Measurements from ENCODE around the gene STT3A. TPM values are rescaled to one million over a fixed set of nuclear protein-coding genes. Genes with fewer than 3 reads are reported as not detected.

Gene STT3A
- total RNA-seq, 1 donor from 2014 or later = 129 TPM

DNA sequence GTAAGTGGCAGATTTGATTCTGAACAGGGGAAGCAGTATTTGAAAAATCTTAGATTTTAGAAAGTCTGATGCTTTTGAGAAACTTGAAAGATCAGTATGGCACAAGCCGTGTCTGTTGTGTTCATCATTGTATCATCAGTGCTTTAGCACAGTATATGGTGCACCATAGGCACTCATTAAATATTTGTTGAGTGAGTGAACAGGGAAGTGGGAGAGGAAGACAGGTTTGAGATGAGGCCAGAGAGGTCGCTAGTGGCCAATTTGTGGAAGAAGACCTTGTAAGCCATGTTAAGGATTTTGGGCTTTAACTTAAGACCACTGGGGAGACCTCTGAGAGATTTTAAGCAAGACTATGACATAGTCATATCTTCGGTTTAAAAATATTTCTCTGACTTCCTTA lies 45.2 kb downstream of the STT3A start:
- Histone ChIP-seq H3K36me3 (ENCODE audit: control insufficient read depth in 3 of 3, insufficient read depth in 3 of 3, low read length in 3 of 3) (no peaks in the 10 kb centered on the region), H3K9me3 (ENCODE audit: control insufficient read depth in 3 of 3, low read length in 3 of 3) (no peaks in the 10 kb centered on the region), H3K4me3 (ENCODE audit: low read length in 3 of 3) (no peak overlapping the region), H3K27ac (ENCODE audit: low read depth, low read length) (no peak overlapping the region), H3K9ac (ENCODE audit: low read depth in 1 of 3, low read length in 3 of 3) (no peak overlapping the region), H3K4me1 (ENCODE audit: control insufficient read depth in 3 of 3, insufficient read depth in 3 of 3, low read length in 3 of 3) (no peaks in the 10 kb centered on the region), H3K27me3 (ENCODE audit: control insufficient read depth in 3 of 3, insufficient read depth in 3 of 3, low read length in 3 of 3) (no peaks in the 10 kb centered on the region)

DNA sequence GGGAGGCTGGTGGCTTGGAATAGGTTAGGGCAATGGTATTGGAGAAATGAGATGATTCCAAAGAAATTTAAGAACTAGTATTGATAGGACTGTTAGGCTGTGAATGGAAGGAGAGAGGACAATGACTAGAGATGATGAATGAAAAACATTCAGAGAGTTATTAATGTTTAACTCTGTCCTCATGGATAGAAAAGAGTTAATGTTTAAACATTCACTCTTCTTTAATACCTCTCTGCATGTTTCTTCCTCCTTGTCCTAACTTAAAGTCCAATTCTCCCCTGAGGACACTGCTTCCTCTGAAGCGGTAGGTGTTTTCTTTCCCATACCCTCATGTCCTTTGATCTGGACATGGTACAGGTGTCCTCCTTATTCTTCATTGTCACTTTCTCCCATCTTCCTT lies 45.7 kb downstream of the STT3A start:
- Histone ChIP-seq H3K27ac (ENCODE audit: low read depth, low read length) (no peak overlapping the region), H3K9me3 (ENCODE audit: control insufficient read depth in 3 of 3, low read length in 3 of 3) (no peaks in the 10 kb centered on the region), H3K27me3 (ENCODE audit: control insufficient read depth in 3 of 3, insufficient read depth in 3 of 3, low read length in 3 of 3) (no peaks in the 10 kb centered on the region), H3K4me1 (ENCODE audit: control insufficient read depth in 3 of 3, insufficient read depth in 3 of 3, low read length in 3 of 3) (no peaks in the 10 kb centered on the region), H3K36me3 (ENCODE audit: control insufficient read depth in 3 of 3, insufficient read depth in 3 of 3, low read length in 3 of 3) (no peaks in the 10 kb centered on the region), H3K4me3 (ENCODE audit: low read length in 3 of 3) (no peak overlapping the region), H3K9ac (ENCODE audit: low read depth in 1 of 3, low read length in 3 of 3) (no peak overlapping the region)

DNA sequence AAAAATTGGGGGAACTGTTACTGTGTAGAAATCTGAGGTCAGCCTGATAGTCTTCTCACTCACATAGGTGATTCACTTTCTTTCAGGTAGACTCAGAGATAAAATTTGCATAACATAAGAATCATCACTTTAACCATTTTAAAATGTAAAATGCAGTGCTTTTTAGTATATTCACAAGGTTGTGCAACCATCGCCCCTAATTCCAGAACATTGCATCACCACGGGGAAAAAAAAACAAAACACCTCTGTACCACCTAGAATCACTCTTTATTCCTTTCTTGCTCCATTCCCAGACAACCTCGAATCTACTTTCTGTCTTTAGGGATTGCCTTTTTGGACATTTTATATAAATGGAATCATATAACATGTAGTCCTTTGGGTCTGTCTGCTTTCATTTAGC lies 53.2 kb downstream of the STT3A start:
- Histone ChIP-seq H3K4me1 (ENCODE audit: control insufficient read depth in 3 of 3, insufficient read depth in 3 of 3, low read length in 3 of 3) (no peaks in the 10 kb centered on the region), H3K9me3 (ENCODE audit: control insufficient read depth in 3 of 3, low read length in 3 of 3) (no peaks in the 10 kb centered on the region), H3K36me3 (ENCODE audit: control insufficient read depth in 3 of 3, insufficient read depth in 3 of 3, low read length in 3 of 3) (no peaks in the 10 kb centered on the region), H3K27ac (ENCODE audit: low read depth, low read length) (no peak overlapping the region), H3K4me3 (ENCODE audit: low read length in 3 of 3) (no peak overlapping the region), H3K9ac (ENCODE audit: low read depth in 1 of 3, low read length in 3 of 3) (no peak overlapping the region), H3K27me3 (ENCODE audit: control insufficient read depth in 3 of 3, insufficient read depth in 3 of 3, low read length in 3 of 3) (no peaks in the 10 kb centered on the region)

DNA sequence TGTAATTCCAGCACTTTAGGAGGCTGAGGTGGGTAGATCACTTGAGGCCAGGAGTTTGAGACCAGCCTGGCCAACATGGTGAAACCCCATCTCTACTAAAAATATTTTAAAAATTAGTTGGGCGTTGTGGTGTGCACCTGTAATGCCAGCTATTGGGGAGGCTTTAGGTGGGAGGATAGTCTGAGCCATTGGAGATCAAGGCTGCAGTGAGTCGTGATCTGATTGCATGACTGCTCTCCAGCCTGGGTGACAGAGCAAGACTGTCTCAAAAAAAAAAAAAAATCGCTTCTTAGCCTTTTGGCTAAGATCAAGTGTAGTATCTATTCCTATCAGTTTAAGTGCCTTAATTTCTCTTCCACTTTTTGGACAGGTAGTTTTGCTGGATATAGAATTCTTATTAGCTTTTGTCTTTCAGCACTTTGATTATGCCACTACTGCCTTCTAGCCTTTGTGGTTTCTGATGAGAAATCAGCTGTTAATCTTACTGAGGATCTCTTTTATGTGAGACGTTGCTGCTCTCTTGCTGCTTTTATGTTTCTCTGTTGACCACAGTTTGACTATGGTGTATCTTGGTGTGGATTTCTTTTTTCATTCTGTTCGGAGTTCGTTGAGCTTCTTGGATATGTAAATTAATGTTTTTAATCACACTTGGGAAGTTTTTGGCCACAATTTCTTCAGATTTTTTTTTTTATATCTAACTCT lies 57.0 kb downstream of the STT3A start:
- Histone ChIP-seq H3K27me3 (ENCODE audit: control insufficient read depth in 3 of 3, insufficient read depth in 3 of 3, low read length in 3 of 3) (no peaks in the 10 kb centered on the region), H3K4me3 (ENCODE audit: low read length in 3 of 3) (no peak overlapping the region), H3K9ac (ENCODE audit: low read depth in 1 of 3, low read length in 3 of 3) (no peak overlapping the region), H3K36me3 (ENCODE audit: control insufficient read depth in 3 of 3, insufficient read depth in 3 of 3, low read length in 3 of 3) (no peaks in the 10 kb centered on the region), H3K9me3 (ENCODE audit: control insufficient read depth in 3 of 3, low read length in 3 of 3) (no peaks in the 10 kb centered on the region), H3K27ac (ENCODE audit: low read depth, low read length) (no peak overlapping the region), H3K4me1 (ENCODE audit: control insufficient read depth in 3 of 3, insufficient read depth in 3 of 3, low read length in 3 of 3) (no peaks in the 10 kb centered on the region)

DNA sequence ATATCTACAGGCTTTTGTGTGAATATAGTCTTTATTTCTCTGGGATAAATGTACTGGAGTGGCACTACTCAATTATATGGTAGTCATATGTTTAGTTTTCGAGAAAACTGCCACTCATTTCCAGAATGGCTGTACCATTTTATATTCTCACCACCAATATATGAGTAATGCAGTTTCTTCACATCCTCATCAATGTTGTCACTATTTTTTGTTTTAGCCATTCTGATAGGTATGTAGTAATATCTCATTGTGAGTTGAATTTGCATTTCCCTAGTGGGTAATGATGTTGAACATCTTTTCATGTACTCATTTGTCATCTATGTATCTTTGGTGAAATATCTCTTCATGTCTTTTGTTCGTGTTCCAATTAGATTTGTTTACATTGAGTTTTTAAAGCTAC lies 70.0 kb downstream of the STT3A start:
- Histone ChIP-seq H3K36me3 (ENCODE audit: control insufficient read depth in 3 of 3, insufficient read depth in 3 of 3, low read length in 3 of 3) (no peaks in the 10 kb centered on the region), H3K4me3 (ENCODE audit: low read length in 3 of 3) (no peak overlapping the region), H3K27me3 (ENCODE audit: control insufficient read depth in 3 of 3, insufficient read depth in 3 of 3, low read length in 3 of 3) (no peaks in the 10 kb centered on the region), H3K27ac (ENCODE audit: low read depth, low read length) (no peak overlapping the region), H3K4me1 (ENCODE audit: control insufficient read depth in 3 of 3, insufficient read depth in 3 of 3, low read length in 3 of 3) (no peaks in the 10 kb centered on the region), H3K9me3 (ENCODE audit: control insufficient read depth in 3 of 3, low read length in 3 of 3) (no peaks in the 10 kb centered on the region), H3K9ac (ENCODE audit: low read depth in 1 of 3, low read length in 3 of 3) (no peak overlapping the region)

DNA sequence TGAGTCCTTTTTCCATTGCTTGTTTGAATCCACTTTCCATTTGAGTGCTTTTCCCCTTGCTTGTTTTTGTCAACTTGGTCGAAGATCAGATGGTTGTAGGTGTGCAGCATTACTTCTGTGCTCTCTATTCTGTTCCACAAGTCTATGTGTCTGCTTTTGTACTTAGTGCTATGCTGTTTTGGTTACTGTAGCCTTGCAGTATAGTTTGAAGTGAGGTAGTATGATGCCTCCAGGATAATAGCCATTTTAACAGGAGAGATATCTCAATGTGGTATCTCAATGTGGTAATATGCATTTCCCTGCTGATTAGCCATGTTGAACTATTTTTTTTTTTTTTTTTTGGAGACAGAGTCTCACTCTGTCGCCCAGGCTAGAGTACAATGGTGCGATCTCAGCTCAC lies 71.3 kb downstream of the STT3A start:
- Histone ChIP-seq H3K27me3 (ENCODE audit: control insufficient read depth in 3 of 3, insufficient read depth in 3 of 3, low read length in 3 of 3) (no peaks in the 10 kb centered on the region), H3K36me3 (ENCODE audit: control insufficient read depth in 3 of 3, insufficient read depth in 3 of 3, low read length in 3 of 3) (no peaks in the 10 kb centered on the region), H3K27ac (ENCODE audit: low read depth, low read length) (no peak overlapping the region), H3K9me3 (ENCODE audit: control insufficient read depth in 3 of 3, low read length in 3 of 3) (no peaks in the 10 kb centered on the region), H3K4me1 (ENCODE audit: control insufficient read depth in 3 of 3, insufficient read depth in 3 of 3, low read length in 3 of 3) (no peaks in the 10 kb centered on the region), H3K9ac (ENCODE audit: low read depth in 1 of 3, low read length in 3 of 3) (no peak overlapping the region), H3K4me3 (ENCODE audit: low read length in 3 of 3) (no peak overlapping the region)

DNA sequence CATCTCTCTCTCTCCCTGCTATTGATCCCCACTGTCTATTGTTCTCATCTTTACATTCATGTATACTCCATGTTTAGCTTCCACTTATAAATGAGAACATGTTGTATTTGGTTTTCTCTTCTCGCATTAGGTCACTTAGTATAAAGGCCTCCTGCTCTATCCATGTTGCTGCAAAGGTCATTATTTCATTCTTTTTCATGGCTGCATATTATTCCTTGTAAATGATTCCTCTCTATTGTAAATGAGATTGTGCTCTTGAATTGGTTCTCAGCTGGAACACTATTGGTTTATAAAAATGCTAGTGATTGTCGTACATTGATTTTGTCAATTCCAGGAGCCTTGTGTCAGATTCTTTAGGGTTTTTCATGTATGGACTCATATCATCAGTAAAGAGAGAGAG lies 74.5 kb downstream of the STT3A start:
- no peaks in the 10 kb centered on the region for H3K36me3 ChIP-seq (ENCODE audit: control insufficient read depth in 3 of 3, insufficient read depth in 3 of 3, low read length in 3 of 3)
- no peaks in the 10 kb centered on the region for H3K9me3 ChIP-seq (ENCODE audit: control insufficient read depth in 3 of 3, low read length in 3 of 3)
- no peak overlapping the region for H3K9ac ChIP-seq (ENCODE audit: low read depth in 1 of 3, low read length in 3 of 3)
- H3K27ac ChIP-seq (ENCODE audit: low read depth, low read length) = no peak overlapping the region
- no peaks in the 10 kb centered on the region for H3K27me3 ChIP-seq (ENCODE audit: control insufficient read depth in 3 of 3, insufficient read depth in 3 of 3, low read length in 3 of 3)
- H3K4me1 ChIP-seq (ENCODE audit: control insufficient read depth in 3 of 3, insufficient read depth in 3 of 3, low read length in 3 of 3) = no peaks in the 10 kb centered on the region
- no peak overlapping the region for H3K4me3 ChIP-seq (ENCODE audit: low read length in 3 of 3)

DNA sequence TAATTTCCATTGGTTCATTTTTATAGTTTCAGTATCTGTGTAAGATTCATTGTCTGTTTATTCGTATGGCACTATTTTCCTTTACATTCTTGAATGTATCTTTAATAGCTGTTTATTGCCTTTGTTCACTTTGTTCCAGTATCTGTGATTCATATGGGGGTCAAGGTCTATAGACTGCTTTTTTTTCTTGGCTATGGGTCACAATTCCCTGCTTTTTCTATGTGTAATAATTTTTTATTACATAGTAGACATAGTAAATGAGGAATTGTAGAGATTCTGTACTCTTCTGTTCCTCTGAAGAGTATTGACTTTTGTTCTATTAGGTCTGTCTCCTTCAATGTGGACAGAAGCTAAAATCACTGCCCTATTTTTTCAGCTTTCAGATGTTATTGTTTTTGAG lies 77.5 kb downstream of the STT3A start:
- Histone ChIP-seq H3K27ac (ENCODE audit: low read depth, low read length) (no peak overlapping the region), H3K9me3 (ENCODE audit: control insufficient read depth in 3 of 3, low read length in 3 of 3) (no peaks in the 10 kb centered on the region), H3K9ac (ENCODE audit: low read depth in 1 of 3, low read length in 3 of 3) (no peak overlapping the region), H3K27me3 (ENCODE audit: control insufficient read depth in 3 of 3, insufficient read depth in 3 of 3, low read length in 3 of 3) (no peaks in the 10 kb centered on the region), H3K4me3 (ENCODE audit: low read length in 3 of 3) (no peak overlapping the region), H3K4me1 (ENCODE audit: control insufficient read depth in 3 of 3, insufficient read depth in 3 of 3, low read length in 3 of 3) (no peaks in the 10 kb centered on the region), H3K36me3 (ENCODE audit: control insufficient read depth in 3 of 3, insufficient read depth in 3 of 3, low read length in 3 of 3) (no peaks in the 10 kb centered on the region)

DNA sequence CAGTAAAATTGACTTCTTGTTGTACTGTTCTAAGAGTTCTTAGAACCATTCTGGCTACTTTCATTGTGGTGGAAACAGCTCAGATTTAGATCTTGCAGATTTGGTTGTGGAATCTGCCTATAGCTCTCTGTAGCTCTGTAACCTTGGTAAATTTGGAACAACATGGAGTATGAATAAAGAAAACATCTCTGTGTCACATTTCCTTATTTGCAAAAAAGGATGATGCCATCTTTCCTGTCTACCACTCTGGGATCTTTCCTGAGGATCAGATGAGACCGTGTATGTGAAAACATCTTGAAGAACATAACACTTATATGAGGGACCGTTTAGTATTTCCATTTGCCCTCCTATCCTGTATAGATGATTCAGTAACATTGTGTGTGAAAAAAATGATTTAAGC lies 78.9 kb downstream of the STT3A start:
- Histone ChIP-seq H3K4me1 (ENCODE audit: control insufficient read depth in 3 of 3, insufficient read depth in 3 of 3, low read length in 3 of 3) (no peaks in the 10 kb centered on the region), H3K9me3 (ENCODE audit: control insufficient read depth in 3 of 3, low read length in 3 of 3) (no peaks in the 10 kb centered on the region), H3K27me3 (ENCODE audit: control insufficient read depth in 3 of 3, insufficient read depth in 3 of 3, low read length in 3 of 3) (no peaks in the 10 kb centered on the region), H3K36me3 (ENCODE audit: control insufficient read depth in 3 of 3, insufficient read depth in 3 of 3, low read length in 3 of 3) (no peaks in the 10 kb centered on the region), H3K27ac (ENCODE audit: low read depth, low read length) (no peak overlapping the region), H3K9ac (ENCODE audit: low read depth in 1 of 3, low read length in 3 of 3) (no peak overlapping the region), H3K4me3 (ENCODE audit: low read length in 3 of 3) (no peak overlapping the region)

Measured in skeletal muscle tissue (tissue), 4 donors.